ENCODE data around the gene NUDT3.

Gene NUDT3

DNA sequence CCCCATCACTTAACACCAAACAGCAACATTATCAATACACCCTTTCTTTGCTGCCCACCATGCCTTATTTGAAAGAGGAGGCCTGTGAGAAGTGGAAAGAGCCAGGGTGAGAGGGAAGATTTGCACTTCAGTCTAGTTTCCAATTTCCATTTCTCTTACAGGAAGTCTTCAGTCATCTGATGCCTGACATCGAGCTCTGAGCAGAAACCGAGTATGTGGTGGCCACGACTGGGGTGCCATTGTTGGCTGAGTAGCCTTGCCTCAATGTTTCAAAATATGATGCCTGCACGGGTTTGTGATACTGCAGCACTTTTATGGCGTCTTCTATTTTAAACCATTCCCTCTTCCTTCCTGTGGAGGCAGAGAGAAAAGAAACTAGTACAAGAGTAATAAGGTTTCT, 103.9 kb downstream of the NUDT3 start:
- no peak overlapping the region for H3K27ac ChIP-seq (ENCODE audit: low read depth, low read length)
- peaks cover 18% of the 10 kb centered on the region for H3K36me3 ChIP-seq (ENCODE audit: insufficient read depth, low read length)

DNA sequence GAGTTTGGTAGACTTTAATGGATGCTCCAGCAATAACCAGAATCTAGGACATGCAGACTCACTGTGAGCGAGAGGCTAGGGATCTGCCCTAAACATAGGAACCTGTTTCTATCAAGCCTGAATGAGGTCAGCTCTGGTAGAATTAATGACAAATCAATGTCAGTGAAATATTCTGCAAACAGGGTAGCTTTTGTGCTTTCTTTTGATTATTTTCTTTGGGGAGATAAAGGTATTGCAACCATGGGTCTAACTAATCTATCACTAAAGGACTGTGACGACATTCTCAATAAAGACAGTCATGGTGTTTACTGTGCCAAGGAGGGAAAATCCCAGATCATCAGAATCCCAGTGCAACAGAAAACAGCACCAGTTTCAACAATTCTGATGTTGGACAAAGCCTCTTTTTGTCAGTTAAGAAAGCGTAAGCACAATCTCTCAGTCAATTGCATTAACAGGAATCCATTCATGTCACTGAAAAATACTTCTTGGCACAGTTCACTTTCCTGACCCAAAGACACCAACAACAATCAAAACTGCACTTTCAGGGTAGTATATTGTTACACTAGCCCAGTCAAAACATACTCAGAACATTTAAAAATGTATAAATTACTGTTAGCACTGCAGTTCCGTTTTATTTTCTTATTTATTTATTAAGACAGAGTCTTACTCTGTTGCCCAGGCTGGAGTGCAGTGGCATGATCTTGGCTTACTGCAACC, 106.9 kb downstream of the NUDT3 start:
- Histone ChIP-seq H3K36me3 (ENCODE audit: insufficient read depth, low read length) (peaks cover 10% of the 10 kb centered on the region; the same call in 1 of the 2 replicates), H3K4me1 (ENCODE audit: control insufficient read depth, insufficient read depth, low read length, unreplicated experiment) (peaks cover 16% of the 10 kb centered on the region), H3K79me2 (ENCODE audit: control insufficient read depth, insufficient read depth, low read length, unreplicated experiment) (no peaks in the 10 kb centered on the region), H2AFZ (ENCODE audit: low read length, unreplicated experiment) (no peak overlapping the region), H3K27ac (ENCODE audit: low read depth, low read length) (peak overlapping the region; percentile 52; the same call in 1 of the 2 replicates), H3K4me3 (ENCODE audit: low read depth, low read length) (no peak overlapping the region), H3K27me3 (ENCODE audit: insufficient read depth, low read length) (no peaks in the 10 kb centered on the region)

More for the DNA sequence above, 103.9 kb downstream of the NUDT3 start:
- Histone ChIP-seq H3K4me3 (ENCODE audit: low read depth, low read length) (no peak overlapping the region), H3K4me1 (ENCODE audit: control insufficient read depth, insufficient read depth, low read length, unreplicated experiment) (peaks cover 16% of the 10 kb centered on the region), H3K27me3 (ENCODE audit: insufficient read depth, low read length) (no peaks in the 10 kb centered on the region), H2AFZ (ENCODE audit: low read length, unreplicated experiment) (no peak overlapping the region), H3K79me2 (ENCODE audit: control insufficient read depth, insufficient read depth, low read length, unreplicated experiment) (no peaks in the 10 kb centered on the region)

DNA sequence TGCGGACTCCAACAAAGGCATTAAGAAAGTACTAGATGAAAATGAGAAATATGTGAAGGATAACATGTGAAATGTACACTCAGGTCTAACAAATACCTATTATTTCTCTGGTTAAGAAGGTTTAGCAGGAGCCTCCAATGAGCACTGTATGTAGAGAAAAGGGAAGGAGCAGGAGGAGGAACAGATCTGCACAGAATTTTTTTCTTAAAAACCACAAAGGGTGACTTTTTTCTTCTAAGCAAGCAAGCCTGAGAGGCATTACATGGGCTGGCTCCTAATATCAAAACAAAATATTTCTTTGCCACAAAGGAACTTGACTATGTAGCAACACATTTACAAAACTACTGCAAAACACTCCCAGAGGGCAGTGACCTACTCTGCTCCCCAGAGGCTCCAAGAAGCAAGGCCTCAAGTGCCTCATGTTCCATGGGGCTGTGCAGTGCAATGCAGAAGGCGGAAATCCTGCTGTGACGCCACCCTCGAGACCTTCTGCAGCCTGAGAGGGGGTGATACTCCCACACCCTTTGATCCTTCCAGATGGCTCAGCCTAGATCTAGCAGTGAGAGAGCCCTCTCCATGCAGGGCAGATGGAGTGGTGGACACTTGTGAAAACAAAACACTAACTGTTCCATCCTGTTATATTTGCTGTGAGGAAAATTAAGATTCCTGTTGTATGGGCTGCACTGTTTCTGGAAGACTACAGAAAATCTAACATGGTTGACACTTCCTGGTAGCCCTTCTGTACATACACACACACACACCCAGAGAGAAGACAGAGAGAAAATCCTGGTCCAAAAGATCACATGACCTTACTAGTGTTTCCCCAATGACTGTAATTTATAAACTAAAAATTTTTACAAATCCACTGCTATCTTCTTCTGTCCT, 107.7 kb downstream of the NUDT3 start:
- H3K36me3 ChIP-seq (ENCODE audit: insufficient read depth, low read length) = peaks cover 10% of the 10 kb centered on the region; the same call in 1 of the 2 replicates
- H3K79me2 ChIP-seq (ENCODE audit: control insufficient read depth, insufficient read depth, low read length, unreplicated experiment) = no peaks in the 10 kb centered on the region
- H3K4me3 ChIP-seq (ENCODE audit: low read depth, low read length) = no peak overlapping the region
- no peaks in the 10 kb centered on the region for H3K27me3 ChIP-seq (ENCODE audit: insufficient read depth, low read length)
- peaks cover 16% of the 10 kb centered on the region for H3K4me1 ChIP-seq (ENCODE audit: control insufficient read depth, insufficient read depth, low read length, unreplicated experiment)
- H3K27ac ChIP-seq (ENCODE audit: low read depth, low read length) = peak overlapping the region; percentile 52
- no peak overlapping the region for H2AFZ ChIP-seq (ENCODE audit: low read length, unreplicated experiment)

DNA sequence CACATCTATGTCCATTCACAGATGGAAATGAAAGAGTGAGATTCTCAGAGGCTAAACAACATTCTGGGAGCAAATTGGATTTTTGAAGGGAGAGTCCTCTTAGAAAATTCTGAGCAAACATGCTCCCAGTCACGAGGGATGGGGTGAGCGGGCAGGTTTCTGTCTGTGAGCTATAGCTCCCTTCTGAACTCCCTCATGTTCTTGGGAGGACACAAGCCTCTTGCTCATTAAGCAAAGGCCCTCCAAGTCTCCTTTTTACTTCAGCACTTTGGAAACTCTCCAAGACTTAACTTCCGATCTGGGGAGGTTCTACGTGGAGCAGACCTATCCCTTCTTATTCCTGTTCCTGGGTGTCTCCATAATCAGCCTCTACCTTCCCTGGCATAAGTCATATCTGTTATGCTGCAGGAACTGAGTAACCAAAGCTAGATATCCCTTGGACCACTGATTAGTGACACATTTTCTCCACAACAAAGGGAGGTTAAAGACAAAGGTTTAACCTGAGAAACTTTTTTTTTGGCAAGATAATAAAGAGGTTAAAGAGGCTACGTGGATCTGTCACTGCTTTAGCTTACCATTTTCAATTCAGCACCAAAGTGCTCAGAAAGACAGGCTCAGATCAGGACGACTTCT, 110.7 kb downstream of the NUDT3 start:
- Histone ChIP-seq H2AFZ (ENCODE audit: low read length, unreplicated experiment) (no peak overlapping the region), H3K36me3 (ENCODE audit: insufficient read depth, low read length) (peaks cover 4% of the 10 kb centered on the region; the same call in 1 of the 2 replicates), H3K79me2 (ENCODE audit: control insufficient read depth, insufficient read depth, low read length, unreplicated experiment) (no peaks in the 10 kb centered on the region), H3K4me3 (ENCODE audit: low read depth, low read length) (no peak overlapping the region), H3K4me1 (ENCODE audit: control insufficient read depth, insufficient read depth, low read length, unreplicated experiment) (peaks cover 16% of the 10 kb centered on the region), H3K27me3 (ENCODE audit: insufficient read depth, low read length) (no peaks in the 10 kb centered on the region), H3K27ac (ENCODE audit: low read depth, low read length) (no peak overlapping the region)

DNA sequence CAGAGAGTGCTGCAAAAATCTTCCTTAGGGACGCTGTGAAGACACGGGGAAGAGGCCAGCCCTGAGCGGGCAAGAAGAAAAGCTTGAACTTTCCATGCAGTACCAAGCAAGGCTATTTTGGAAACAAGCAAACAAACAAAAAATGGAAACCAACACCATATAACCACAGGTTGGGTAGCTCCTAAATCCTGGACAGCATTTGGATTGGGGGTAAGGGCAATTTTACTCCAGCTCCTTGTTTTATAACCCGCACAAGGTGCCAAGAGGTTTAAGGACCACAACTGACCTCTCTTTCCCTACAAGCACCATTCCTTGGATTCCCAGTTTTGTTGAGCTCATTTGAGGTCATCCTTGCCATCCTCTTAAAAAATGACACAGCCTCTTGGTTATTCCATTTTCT, 112.3 kb downstream of the NUDT3 start:
- Histone ChIP-seq H3K79me2 (ENCODE audit: control insufficient read depth, insufficient read depth, low read length, unreplicated experiment) (no peaks in the 10 kb centered on the region), H3K4me3 (ENCODE audit: low read depth, low read length) (no peak overlapping the region), H3K4me1 (ENCODE audit: control insufficient read depth, insufficient read depth, low read length, unreplicated experiment) (peaks cover 11% of the 10 kb centered on the region), H3K27me3 (ENCODE audit: insufficient read depth, low read length) (no peaks in the 10 kb centered on the region), H3K36me3 (ENCODE audit: insufficient read depth, low read length) (peaks cover 4% of the 10 kb centered on the region; the same call in 1 of the 2 replicates), H3K27ac (ENCODE audit: low read depth, low read length) (no peak overlapping the region), H2AFZ (ENCODE audit: low read length, unreplicated experiment) (no peak overlapping the region)

DNA sequence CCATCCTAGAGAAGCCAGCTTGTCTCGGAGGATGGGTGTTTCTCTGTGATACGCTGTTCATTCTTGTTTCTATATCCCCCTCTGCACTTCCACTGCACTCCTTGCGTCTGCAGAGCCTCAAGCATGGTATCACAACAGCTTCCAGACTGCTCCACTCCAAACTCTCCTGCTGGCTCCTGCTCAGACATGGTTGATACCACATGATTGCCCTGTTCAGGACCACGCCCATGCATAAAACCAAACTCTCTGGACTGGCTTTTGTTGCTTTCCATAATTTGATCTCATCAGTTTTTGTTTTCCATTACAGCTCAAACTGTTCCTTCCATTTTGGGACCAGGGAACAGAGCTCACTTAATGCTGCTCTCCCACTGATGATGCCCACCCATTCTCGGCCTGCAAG, 113.6 kb downstream of the NUDT3 start:
- no peak overlapping the region for H3K4me3 ChIP-seq (ENCODE audit: low read depth, low read length)
- H3K79me2 ChIP-seq (ENCODE audit: control insufficient read depth, insufficient read depth, low read length, unreplicated experiment) = no peaks in the 10 kb centered on the region
- H3K27me3 ChIP-seq (ENCODE audit: insufficient read depth, low read length) = no peaks in the 10 kb centered on the region
- no peak overlapping the region for H2AFZ ChIP-seq (ENCODE audit: low read length, unreplicated experiment)
- H3K36me3 ChIP-seq (ENCODE audit: insufficient read depth, low read length) = peaks cover 4% of the 10 kb centered on the region; the same call in 1 of the 2 replicates
- no peaks in the 10 kb centered on the region for H3K4me1 ChIP-seq (ENCODE audit: control insufficient read depth, insufficient read depth, low read length, unreplicated experiment)
- no peak overlapping the region for H3K27ac ChIP-seq (ENCODE audit: low read depth, low read length)

DNA sequence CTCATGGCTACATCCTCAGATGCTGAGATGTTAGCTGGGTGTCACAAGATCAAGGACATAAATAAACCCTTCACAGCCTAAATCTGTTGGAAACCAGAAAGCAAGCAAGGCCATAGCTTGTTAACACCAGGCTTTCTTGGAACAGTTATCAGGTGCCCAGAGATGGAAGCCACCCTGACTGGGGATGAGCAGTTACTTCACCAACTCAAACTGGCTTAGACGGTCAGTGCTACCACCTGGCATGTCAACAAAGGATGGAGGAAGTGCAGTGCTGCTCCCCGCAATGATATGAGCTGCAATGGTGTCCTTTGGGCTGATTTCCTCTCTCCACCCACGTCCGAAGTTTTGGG, 114.7 kb downstream of the NUDT3 start:
- Histone ChIP-seq H3K27ac (ENCODE audit: low read depth, low read length) (no peak overlapping the region), H3K4me1 (ENCODE audit: control insufficient read depth, insufficient read depth, low read length, unreplicated experiment) (no peaks in the 10 kb centered on the region), H3K79me2 (ENCODE audit: control insufficient read depth, insufficient read depth, low read length, unreplicated experiment) (no peaks in the 10 kb centered on the region), H3K4me3 (ENCODE audit: low read depth, low read length) (no peak overlapping the region), H2AFZ (ENCODE audit: low read length, unreplicated experiment) (no peak overlapping the region), H3K27me3 (ENCODE audit: insufficient read depth, low read length) (no peaks in the 10 kb centered on the region), H3K36me3 (ENCODE audit: insufficient read depth, low read length) (peaks cover 4% of the 10 kb centered on the region; the same call in 1 of the 2 replicates)

DNA sequence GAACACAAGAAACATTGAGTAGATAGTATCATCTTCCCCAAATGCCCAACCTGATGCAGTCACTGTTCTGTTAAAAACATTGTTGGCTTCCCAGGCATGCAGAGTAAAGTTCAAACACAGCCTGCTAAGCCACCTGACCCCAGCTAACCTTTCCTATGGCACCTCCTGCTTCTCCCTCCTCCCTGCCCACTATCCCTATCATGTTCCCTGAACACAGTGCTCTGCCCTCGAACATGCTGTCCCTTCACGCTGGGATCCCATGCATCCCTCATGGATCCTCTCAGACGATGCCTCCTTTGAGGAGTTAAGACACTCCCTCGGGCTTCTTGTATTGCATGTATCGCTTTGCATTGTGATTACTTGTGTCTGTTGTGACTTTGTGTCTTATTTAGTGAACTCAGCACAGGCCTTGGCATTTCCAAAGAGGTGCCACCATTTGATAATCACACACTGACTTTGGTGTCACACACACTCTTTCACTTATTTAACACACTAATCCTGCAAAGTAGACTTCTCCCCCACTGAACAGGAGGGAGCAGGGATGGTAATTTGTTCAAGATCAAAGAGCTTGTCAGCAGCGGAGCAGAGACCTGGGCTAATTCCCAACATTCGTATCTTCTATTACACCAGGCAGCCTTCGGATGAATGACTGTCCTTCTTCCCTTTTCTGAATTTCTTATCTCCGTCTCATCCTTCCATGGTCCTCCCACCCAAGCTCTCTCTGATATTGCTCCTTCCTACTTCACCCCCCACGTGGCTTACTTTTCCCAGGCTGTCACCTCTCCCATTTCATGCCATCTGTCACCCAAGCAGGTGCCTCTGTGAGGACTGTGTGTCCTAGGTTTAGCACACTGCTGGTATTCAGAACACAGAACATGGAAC, 115.3 kb downstream of the NUDT3 start:
- H3K27me3 ChIP-seq (ENCODE audit: insufficient read depth, low read length) = no peaks in the 10 kb centered on the region
- H3K79me2 ChIP-seq (ENCODE audit: control insufficient read depth, insufficient read depth, low read length, unreplicated experiment) = no peaks in the 10 kb centered on the region
- H3K4me1 ChIP-seq (ENCODE audit: control insufficient read depth, insufficient read depth, low read length, unreplicated experiment) = no peaks in the 10 kb centered on the region
- H2AFZ ChIP-seq (ENCODE audit: low read length, unreplicated experiment) = no peak overlapping the region
- no peak overlapping the region for H3K27ac ChIP-seq (ENCODE audit: low read depth, low read length)
- no peak overlapping the region for H3K4me3 ChIP-seq (ENCODE audit: low read depth, low read length)
- peaks cover 4% of the 10 kb centered on the region; the same call in 1 of the 2 replicates for H3K36me3 ChIP-seq (ENCODE audit: insufficient read depth, low read length)

DNA sequence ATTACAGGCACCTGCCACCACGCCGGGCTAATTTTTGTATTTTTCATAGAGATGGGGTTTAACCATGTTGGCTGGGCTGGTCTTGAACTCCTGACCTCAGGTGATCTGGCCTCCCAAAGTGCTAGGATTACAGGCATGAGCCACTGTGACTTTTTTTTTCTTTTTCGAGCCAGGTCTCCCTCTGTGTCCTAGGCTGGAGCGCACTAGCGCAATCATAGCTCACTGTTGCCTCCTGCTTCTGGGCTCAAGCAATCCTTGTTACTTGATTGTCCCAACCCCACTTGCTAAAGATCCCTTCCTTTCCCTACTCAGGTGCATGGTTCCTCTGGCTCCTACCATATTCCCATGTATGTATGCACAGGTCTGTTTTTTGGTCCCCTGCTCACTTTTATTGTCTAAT, 116.3 kb downstream of the NUDT3 start:
- Histone ChIP-seq H3K4me3 (ENCODE audit: low read depth, low read length) (no peak overlapping the region), H3K36me3 (ENCODE audit: insufficient read depth, low read length) (peaks cover 4% of the 10 kb centered on the region; the same call in 1 of the 2 replicates), H3K79me2 (ENCODE audit: control insufficient read depth, insufficient read depth, low read length, unreplicated experiment) (no peaks in the 10 kb centered on the region), H2AFZ (ENCODE audit: low read length, unreplicated experiment) (no peak overlapping the region), H3K27ac (ENCODE audit: low read depth, low read length) (no peak overlapping the region), H3K27me3 (ENCODE audit: insufficient read depth, low read length) (no peaks in the 10 kb centered on the region), H3K4me1 (ENCODE audit: control insufficient read depth, insufficient read depth, low read length, unreplicated experiment) (no peaks in the 10 kb centered on the region)
